ENCODE data around the gene CALCR.

CALCR gene

GRCh38 chr7:93575555-93576399 lies 1.3 kb upstream of the CALCR start:
- H3K4me3 ChIP-seq (ENCODE audit: low read length), result no peak overlapping the region
- no peak for TF ChIP-seq ZNF274 (IDR thresholded peaks at IDR 0.05; ENCODE audit: low read depth, low read length)

GRCh38 chr7:93574269-93574645 lies 267 bp downstream of the CALCR start:
- no peak for TF ChIP-seq ZNF274 (IDR thresholded peaks at IDR 0.05; ENCODE audit: low read depth, low read length)
- no peak overlapping the region for H3K4me3 ChIP-seq (ENCODE audit: low read length)

GRCh38 chr7:93569189-93569588 lies 5.3 kb downstream of the CALCR start:
- no peak for TF ChIP-seq ZNF274 (IDR thresholded peaks at IDR 0.05; ENCODE audit: low read depth, low read length)

GRCh38 chr7:93566876-93567275 lies 7.6 kb downstream of the CALCR start:
- no peak for TF ChIP-seq ZNF274 (IDR thresholded peaks at IDR 0.05; ENCODE audit: low read depth, low read length)
- H3K4me3 ChIP-seq (ENCODE audit: low read length), result no peak overlapping the region

More at GRCh38 chr7:93569189-93569588, 5.3 kb downstream of the CALCR start:
- no peak overlapping the region for H3K4me3 ChIP-seq (ENCODE audit: low read length)

GRCh38 chr7:93563584-93563983 lies 10.9 kb downstream of the CALCR start:
- TF ChIP-seq ZNF274 (IDR thresholded peaks at IDR 0.05; ENCODE audit: low read depth, low read length), result no peak
- H3K4me3 ChIP-seq (ENCODE audit: low read length), result no peak overlapping the region

- no peak for TF ChIP-seq ZNF274 (IDR thresholded peaks at IDR 0.05; ENCODE audit: low read depth, low read length)
- no peak overlapping the region for H3K4me3 ChIP-seq (ENCODE audit: low read length)
These were observed 11.6 kb downstream of the CALCR start for GRCh38 chr7:93562936-93563335.

GRCh38 chr7:93562106-93562505 lies 12.4 kb downstream of the CALCR start:
- no peak for TF ChIP-seq ZNF274 (IDR thresholded peaks at IDR 0.05; ENCODE audit: low read depth, low read length)

GRCh38 chr7:93559639-93560491 lies 14.7 kb downstream of the CALCR start:
- TF ChIP-seq ZNF274 (IDR thresholded peaks at IDR 0.05; ENCODE audit: low read depth, low read length), result no peak
- no peak overlapping the region for H3K4me3 ChIP-seq (ENCODE audit: low read length)

More at GRCh38 chr7:93562106-93562505, 12.4 kb downstream of the CALCR start:
- no peak overlapping the region for H3K4me3 ChIP-seq (ENCODE audit: low read length)

GRCh38 chr7:93558705-93559614 lies 15.6 kb downstream of the CALCR start:
- TF ChIP-seq ZNF274 (IDR thresholded peaks at IDR 0.05; ENCODE audit: low read depth, low read length), result no peak
- H3K4me3 ChIP-seq (ENCODE audit: low read length), result no peak overlapping the region

- no peak for TF ChIP-seq ZNF274 (IDR thresholded peaks at IDR 0.05; ENCODE audit: low read depth, low read length)
These were observed 22.6 kb downstream of the CALCR start for GRCh38 chr7:93551931-93552330.

GRCh38 chr7:93551063-93551895 lies 23.2 kb downstream of the CALCR start:
- no peak overlapping the region for H3K4me3 ChIP-seq (ENCODE audit: low read length)
- no peak for TF ChIP-seq ZNF274 (IDR thresholded peaks at IDR 0.05; ENCODE audit: low read depth, low read length)

More at GRCh38 chr7:93551931-93552330, 22.6 kb downstream of the CALCR start:
- H3K4me3 ChIP-seq (ENCODE audit: low read length), result no peak overlapping the region

- no peak for TF ChIP-seq ZNF274 (IDR thresholded peaks at IDR 0.05; ENCODE audit: low read depth, low read length)
These were observed 26.8 kb downstream of the CALCR start for GRCh38 chr7:93547716-93548115.

GRCh38 chr7:93544691-93545090 lies 29.8 kb downstream of the CALCR start:
- no peak for TF ChIP-seq ZNF274 (IDR thresholded peaks at IDR 0.05; ENCODE audit: low read depth, low read length)
- no peak overlapping the region for H3K4me3 ChIP-seq (ENCODE audit: low read length)

More at GRCh38 chr7:93547716-93548115, 26.8 kb downstream of the CALCR start:
- H3K4me3 ChIP-seq (ENCODE audit: low read length), result no peak overlapping the region

Data from GM08714 (cell line).